ENCODE data around the gene RFX8. TPM values are rescaled to one million over a fixed set of nuclear protein-coding genes. Genes with fewer than 3 reads are reported as not detected.

The RFX8 gene
- total and polyA plus RNA-seq, 2 donors (not counting 3 experiments of a cell fraction or from before 2014, with no cell fraction given), result 0.21 to 1.00 TPM

DNA sequence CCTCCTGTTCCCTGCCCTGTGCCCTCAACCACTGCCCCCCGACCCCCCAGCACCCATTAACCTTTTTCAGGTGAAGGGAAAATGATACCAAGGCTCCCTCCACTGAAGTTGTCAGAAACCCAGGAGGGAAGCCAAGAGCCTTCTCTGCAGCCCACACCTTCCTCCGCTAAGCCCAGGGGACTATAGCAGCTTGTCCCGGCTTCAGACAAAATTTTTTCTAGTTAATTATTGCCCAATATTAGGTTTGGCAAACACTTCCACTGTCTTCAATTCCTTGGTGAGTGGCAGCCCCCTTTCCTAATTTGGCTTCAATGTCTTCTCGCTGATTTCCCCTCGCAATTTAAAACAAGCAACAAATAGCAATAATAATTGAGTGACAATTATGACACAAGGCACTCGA, 23.9 kb downstream of the RFX8 start:
- H3K9me3 ChIP-seq (replicated peaks; ENCODE audit: control insufficient read depth, insufficient read depth, low read length), result no peaks in the 10 kb centered on the region
- dilution Hi-C loops (cut with MboI; ENCODE audit: extremely low pct_ligation_motif_present, low sequenced_read_pairs) (no loop called here), intact Hi-C loops (cut with micrococcal nuclease) (no loop called here)
- H3K4me2 ChIP-seq (ENCODE audit: insufficient read depth, low read length), result no peak overlapping the region
- no peak overlapping the region for H3K27ac ChIP-seq (ENCODE audit: insufficient read depth, low read depth, low read length)
- ChIA-PET POLR2A (no interaction called here), CTCF (no interaction called here)
- H3K9me1 ChIP-seq (replicated peaks; ENCODE audit: control insufficient read depth, extremely low read depth, insufficient read depth, low read length), result no peaks in the 10 kb centered on the region
- H3K79me2 ChIP-seq (ENCODE audit: control insufficient read depth, insufficient read depth, low read length), result no peaks in the 10 kb centered on the region
- H4K20me1 ChIP-seq (replicated peaks; ENCODE audit: control insufficient read depth, extremely low read depth, insufficient read depth, low read length), result no peaks in the 10 kb centered on the region
- no peak overlapping the region for H3K4me3 ChIP-seq (replicated peaks in 1 of 3; ENCODE audit: insufficient read depth in 1 of 3, low read depth in 1 of 3, low read length in 3 of 3)
- H3K9ac ChIP-seq (replicated peaks; ENCODE audit: extremely low read depth, insufficient read depth, low read length), result no peak overlapping the region
- BruUV-seq (replicated peaks), result no TSS peak
- H3K4me1 ChIP-seq (ENCODE audit: control insufficient read depth, extremely low read depth, insufficient read depth, low read length), result no peaks in the 10 kb centered on the region
- no peak overlapping the region for H2AFZ ChIP-seq (ENCODE audit: low read depth, low read length)
- no peaks in the 10 kb centered on the region for H3K36me3 ChIP-seq (ENCODE audit: control insufficient read depth in 2 of 2, extremely low read depth in 1 of 2, insufficient read depth in 2 of 2, low read length in 2 of 2)
- H3K27me3 ChIP-seq (ENCODE audit: control insufficient read depth in 2 of 2, insufficient read depth in 2 of 2, low read length in 2 of 2), result no peaks in the 10 kb centered on the region
- DNase-seq (ENCODE audit: low read depth, low spot score) (no peak), FAIRE-seq (no peak)
- TF ChIP-seq EZH2 (IDR thresholded peaks at IDR 0.05; ENCODE audit: borderline replicate concordance, low read depth, low read length, severe bottlenecking) (no peak), MYC (IDR thresholded peaks at IDR 0.05; ENCODE audit: low read depth, low read length) (no peak), POLR2A (IDR thresholded peaks at IDR 0.05; ENCODE audit: low read depth, low read length) (no peak), FOS (IDR thresholded peaks at IDR 0.05; ENCODE audit: borderline replicate concordance, insufficient read depth, low read length) (no peak), GATA2 (IDR thresholded peaks at IDR 0.05; ENCODE audit: insufficient read depth, insufficient read length, low read depth, low read length) (no peak), MAX (IDR thresholded peaks at IDR 0.05; ENCODE audit: insufficient read depth, insufficient read length) (no peak), POLR2AphosphoS5 (IDR thresholded peaks at IDR 0.05; ENCODE audit: insufficient read depth, low read depth, low read length) (no peak)
- TF ChIP-seq, protein P1, sequence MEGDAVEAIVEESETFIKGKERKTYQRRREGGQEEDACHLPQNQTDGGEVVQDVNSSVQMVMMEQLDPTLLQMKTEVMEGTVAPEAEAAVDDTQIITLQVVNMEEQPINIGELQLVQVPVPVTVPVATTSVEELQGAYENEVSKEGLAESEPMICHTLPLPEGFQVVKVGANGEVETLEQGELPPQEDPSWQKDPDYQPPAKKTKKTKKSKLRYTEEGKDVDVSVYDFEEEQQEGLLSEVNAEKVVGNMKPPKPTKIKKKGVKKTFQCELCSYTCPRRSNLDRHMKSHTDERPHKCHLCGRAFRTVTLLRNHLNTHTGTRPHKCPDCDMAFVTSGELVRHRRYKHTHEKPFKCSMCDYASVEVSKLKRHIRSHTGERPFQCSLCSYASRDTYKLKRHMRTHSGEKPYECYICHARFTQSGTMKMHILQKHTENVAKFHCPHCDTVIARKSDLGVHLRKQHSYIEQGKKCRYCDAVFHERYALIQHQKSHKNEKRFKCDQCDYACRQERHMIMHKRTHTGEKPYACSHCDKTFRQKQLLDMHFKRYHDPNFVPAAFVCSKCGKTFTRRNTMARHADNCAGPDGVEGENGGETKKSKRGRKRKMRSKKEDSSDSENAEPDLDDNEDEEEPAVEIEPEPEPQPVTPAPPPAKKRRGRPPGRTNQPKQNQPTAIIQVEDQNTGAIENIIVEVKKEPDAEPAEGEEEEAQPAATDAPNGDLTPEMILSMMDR (IDR thresholded peaks at IDR 0.05; ENCODE audit: extremely low read depth in 1 of 2, insufficient read depth in 1 of 2, low read depth in 1 of 2, low read length in 2 of 2), result no peak

Measured in endothelial cell of umbilical vein (primary cell).